Lung (tissue), 12 donors: ENCODE measurements around the gene CLCN4. TPM values are rescaled to one million over a fixed set of nuclear protein-coding genes. Genes with fewer than 3 reads are reported as not detected.

ENCODE experiments used
- ATAC-seq: fragments of 200-7000 bp; cut with Tn5 transposase; one replicate; pipeline ENCODE4 v1.9.1; 2020; ENCODE audit warnings: moderate number of reproducible peaks; ENCODE audit not compliant: insufficient read depth, low FRiP score
- DNase-seq, 3 donors: peaks; one replicate each; pipeline ENCODE4 v3.0.0-alpha.2; 2013 to 2017
- H3K27ac ChIP-seq, 2 donors: one replicate each; pipeline ENCODE4 v1.5.1; 2013; ENCODE audit warnings: mild to moderate bottlenecking in 2 of 2, moderate library complexity in 2 of 2, control low read depth in 1 of 2, inconsistent platforms in 1 of 2, low read depth in 1 of 2, low read length in 1 of 2
- H3K27me3 ChIP-seq, 3 donors: one replicate each; pipeline ENCODE4 v1.5.1; 2013; ENCODE audit warnings: low read length in 2 of 3; ENCODE audit not compliant: control insufficient read depth in 3 of 3, insufficient read depth in 3 of 3
- H3K36me3 ChIP-seq, 4 donors: one replicate each; pipeline ENCODE4 v1.5.1; 2013; ENCODE audit warnings: low read length in 4 of 4, mild to moderate bottlenecking in 1 of 4, moderate library complexity in 1 of 4; ENCODE audit not compliant: control insufficient read depth in 4 of 4, insufficient read depth in 4 of 4
- H3K4me1 ChIP-seq, 5 donors: one replicate each; pipeline ENCODE4 v1.5.1; 2013; ENCODE audit warnings: low read length in 5 of 5, mild to moderate bottlenecking in 2 of 5, moderate library complexity in 1 of 5; ENCODE audit not compliant: control insufficient read depth in 5 of 5, insufficient read depth in 5 of 5
- H3K4me3 ChIP-seq: one replicate; pipeline ENCODE4 v1.5.1; 2013; ENCODE audit warnings: mild to moderate bottlenecking, control low read depth, moderate library complexity
- H3K9ac ChIP-seq, 2 donors: one replicate each; pipeline ENCODE4 v1.5.1; 2013; ENCODE audit warnings: low read length in 2 of 2, control low read depth in 1 of 2; ENCODE audit not compliant: insufficient read depth in 1 of 2
- H3K9me3 ChIP-seq, 4 donors: one replicate each; pipeline ENCODE4 v1.5.1; 2013; ENCODE audit warnings: low read length in 3 of 4, mild to moderate bottlenecking in 1 of 4, moderate library complexity in 1 of 4; ENCODE audit not compliant: control insufficient read depth in 4 of 4, insufficient read depth in 3 of 4
- WGBS, 2 donors: extraction: QIAGEN DNeasy Blood & Tissue Kit; methylation state at CpG; one replicate each; pipeline ENCODE4 v1.1.7; 2013; 5-methylcytosine and 5-hydroxymethylcytosine counted together
- polyA plus RNA-seq, 2 donors: library from polyadenylated mRNA; stranded (reverse); fragments of 200-250 nt; gene quantifications; one replicate each; pipeline ENCODE4 v1.2.1, GENCODE V29; 2013
- total RNA-seq, 2 donors: library from RNA; depleted of rRNA in 1 of 2; stranded (reverse); fragments of >200 nt in 1 of 2; gene quantifications; one replicate each; pipeline ENCODE4 v1.2.1, GENCODE V29; 2014 to 2021
- TF ChIP-seq, protein P1 (sequence below): IDR thresholded peaks from 2 replicates; pipeline ENCODE4 v1.5.1; 2012; ENCODE audit warnings: mild to moderate bottlenecking; ENCODE audit errors: control extremely low read depth, extremely low read depth
- donor health status: control.
- donor health status: control.
- donor health status: Bipolar disorder and iron deficiency.
- donor health status: healthy.
- donor health status: DM: yes; HTN: yes; CAD: no.

Gene CLCN4
- total and polyA plus RNA-seq, 4 donors: 2.1 to 11.3 (median 5.8) TPM

GRCh38 chrX:10135561-10136399, 21.0 kb upstream of the CLCN4 start:
- Histone ChIP-seq H3K4me3 (no peak overlapping the region), H3K9ac (no peak overlapping the region), H3K9me3 (no peaks in the 10 kb centered on the region), H3K4me1 (no peaks in the 10 kb centered on the region), H3K36me3 (peaks cover 5 to 24% (median 13%) of the 10 kb centered on the region in 4 donors), H3K27ac (no peak overlapping the region), H3K27me3 (no peaks in the 10 kb centered on the region)
- WGBS, 2 donors: 89 to 93% methylated on average over 18 to 28 of the region's 28 CpGs
- TF ChIP-seq, protein P1, sequence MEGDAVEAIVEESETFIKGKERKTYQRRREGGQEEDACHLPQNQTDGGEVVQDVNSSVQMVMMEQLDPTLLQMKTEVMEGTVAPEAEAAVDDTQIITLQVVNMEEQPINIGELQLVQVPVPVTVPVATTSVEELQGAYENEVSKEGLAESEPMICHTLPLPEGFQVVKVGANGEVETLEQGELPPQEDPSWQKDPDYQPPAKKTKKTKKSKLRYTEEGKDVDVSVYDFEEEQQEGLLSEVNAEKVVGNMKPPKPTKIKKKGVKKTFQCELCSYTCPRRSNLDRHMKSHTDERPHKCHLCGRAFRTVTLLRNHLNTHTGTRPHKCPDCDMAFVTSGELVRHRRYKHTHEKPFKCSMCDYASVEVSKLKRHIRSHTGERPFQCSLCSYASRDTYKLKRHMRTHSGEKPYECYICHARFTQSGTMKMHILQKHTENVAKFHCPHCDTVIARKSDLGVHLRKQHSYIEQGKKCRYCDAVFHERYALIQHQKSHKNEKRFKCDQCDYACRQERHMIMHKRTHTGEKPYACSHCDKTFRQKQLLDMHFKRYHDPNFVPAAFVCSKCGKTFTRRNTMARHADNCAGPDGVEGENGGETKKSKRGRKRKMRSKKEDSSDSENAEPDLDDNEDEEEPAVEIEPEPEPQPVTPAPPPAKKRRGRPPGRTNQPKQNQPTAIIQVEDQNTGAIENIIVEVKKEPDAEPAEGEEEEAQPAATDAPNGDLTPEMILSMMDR: no peak
- DNase-seq: no peak
- no peak for ATAC-seq

- Histone ChIP-seq H3K27me3 (no peaks in the 10 kb centered on the region), H3K4me3 (no peak overlapping the region), H3K9ac (no peak overlapping the region), H3K9me3 (peaks cover 0 to 1% (median 0%) of the 10 kb centered on the region in 4 donors), H3K4me1 (no peaks in the 10 kb centered on the region), H3K36me3 (peaks cover 0 to 31% (median 17%) of the 10 kb centered on the region in 4 donors), H3K27ac (no peak overlapping the region)
- TF ChIP-seq, protein P1: no peak
- DNase-seq (no peak), ATAC-seq (no peak)
- 92 to 100% methylated on average over 18 to 22 of the region's 22 CpGs for WGBS, 2 donors
Measured at GRCh38 chrX:10138726-10139125, 18.0 kb upstream of the CLCN4 start.

DNA sequence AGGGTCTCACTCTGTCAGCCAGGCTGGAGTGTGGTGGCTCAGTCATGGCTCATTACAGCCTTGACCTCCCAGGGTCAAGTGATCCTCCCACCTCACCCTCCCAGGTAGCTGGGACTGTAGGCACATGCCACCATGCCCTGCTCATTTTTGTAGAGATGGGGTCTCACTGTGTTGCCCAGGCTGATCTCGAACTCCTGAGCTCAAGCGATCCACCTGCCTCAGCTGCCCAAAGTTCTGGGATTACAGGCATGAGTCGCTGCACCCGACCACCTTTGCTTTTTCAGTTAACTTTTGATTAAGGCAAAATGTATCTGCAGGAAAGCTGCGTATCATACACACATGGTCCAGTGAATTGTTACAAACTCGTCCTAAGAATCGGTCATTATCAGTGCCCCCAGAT, 16.5 kb upstream of the CLCN4 start:
- TF ChIP-seq, protein P1: no peak
- Histone ChIP-seq H3K9ac (no peak overlapping the region), H3K9me3 (peaks cover 0 to 1% (median 0%) of the 10 kb centered on the region in 4 donors), H3K27ac (no peak overlapping the region), H3K4me1 (no peaks in the 10 kb centered on the region), H3K36me3 (peaks cover 0 to 23% (median 11%) of the 10 kb centered on the region in 4 donors), H3K4me3 (no peak overlapping the region), H3K27me3 (peaks cover 0 to 3% (median 0%) of the 10 kb centered on the region in 3 donors)
- 92 to 97% methylated on average over 7 of the region's 7 CpGs for WGBS, 2 donors
- no peak for DNase-seq
- no peak for ATAC-seq
